Trophoblast cell (in vitro differentiated cells and primary cell): ENCODE results near the gene PYROXD2.

ENCODE experiments used
- DNase-seq, 2 donors: peaks; one replicate each; pipeline ENCODE4 v3.0.0-alpha.2; 2016
- H2AFZ ChIP-seq: 2 replicates; pipeline ENCODE4 v1.6.1; 2013; ENCODE audit warnings: low read length, moderate library complexity, mild to moderate bottlenecking; ENCODE audit not compliant: insufficient read depth, poor library complexity
- H2AK5ac ChIP-seq: 2 replicates; pipeline ENCODE4 v1.6.1; 2013; ENCODE audit warnings: mild to moderate bottlenecking, low read length
- H2BK120ac ChIP-seq: 2 replicates; pipeline ENCODE4 v1.6.1; 2013; ENCODE audit warnings: low read length, mild to moderate bottlenecking, moderate library complexity; ENCODE audit not compliant: insufficient read depth, poor library complexity
- H2BK12ac ChIP-seq: 2 replicates; pipeline ENCODE4 v1.6.1; 2013; ENCODE audit warnings: mild to moderate bottlenecking, low read length, moderate library complexity
- H2BK5ac ChIP-seq: 2 replicates; pipeline ENCODE4 v1.6.1; 2013; ENCODE audit warnings: low read length, low read depth, moderate library complexity, mild to moderate bottlenecking; ENCODE audit not compliant: poor library complexity
- H3K14ac ChIP-seq: 2 replicates; pipeline ENCODE4 v1.6.1; 2013; ENCODE audit warnings: mild to moderate bottlenecking, low read length
- H3K18ac ChIP-seq: 2 replicates; pipeline ENCODE4 v1.6.1; 2013; ENCODE audit warnings: mild to moderate bottlenecking, low read length
- H3K23ac ChIP-seq: 2 replicates; pipeline ENCODE4 v1.6.1; 2013; ENCODE audit warnings: low read length
- H3K27ac ChIP-seq: 2 replicates; pipeline ENCODE4 v1.5.1; 2013; ENCODE audit warnings: low read depth, mild to moderate bottlenecking, inconsistent platforms, low read length, moderate library complexity
- H3K27me3 ChIP-seq: 2 replicates; pipeline ENCODE4 v1.6.1; 2013; ENCODE audit warnings: inconsistent platforms, mild to moderate bottlenecking, low read length, moderate library complexity; ENCODE audit not compliant: insufficient read depth
- H3K36me3 ChIP-seq, 2 experiments: 1 replicate in 1 of 2; 2 replicates in 1 of 2; pipeline ENCODE4 v1.6.1; 2013; ENCODE audit warnings: low read length in 2 of 2, mild to moderate bottlenecking in 2 of 2, moderate library complexity in 1 of 2; ENCODE audit not compliant: insufficient read depth in 2 of 2, control insufficient read depth in 1 of 2
- H3K4ac ChIP-seq: 2 replicates; pipeline ENCODE4 v1.6.1; 2013; ENCODE audit warnings: low read depth, mild to moderate bottlenecking, low read length, moderate library complexity
- H3K4me1 ChIP-seq, 2 experiments: 1 replicate in 1 of 2; 2 replicates in 1 of 2; pipeline ENCODE4 v1.6.1; 2013; ENCODE audit warnings: low read length in 2 of 2, mild to moderate bottlenecking in 2 of 2, moderate library complexity in 1 of 2; ENCODE audit not compliant: insufficient read depth in 2 of 2, control insufficient read depth in 1 of 2
- H3K4me2 ChIP-seq: 2 replicates; pipeline ENCODE4 v1.6.1; 2013; ENCODE audit warnings: inconsistent platforms, mild to moderate bottlenecking, low read length, moderate library complexity
- H3K4me3 ChIP-seq: 2 replicates; pipeline ENCODE4 v1.5.1; 2013; ENCODE audit warnings: mild to moderate bottlenecking, low read depth, low read length, inconsistent platforms
- H3K79me1 ChIP-seq: one replicate; pipeline ENCODE4 v1.6.1; 2013; ENCODE audit warnings: low read length
- H3K79me2 ChIP-seq: 2 replicates; pipeline ENCODE4 v1.6.1; 2013; ENCODE audit warnings: low read length, mild to moderate bottlenecking; ENCODE audit not compliant: control insufficient read depth, insufficient read depth, poor library complexity
- H3K9ac ChIP-seq: 2 replicates; pipeline ENCODE4 v1.6.1; 2013; ENCODE audit warnings: mild to moderate bottlenecking, low read length
- H3K9me3 ChIP-seq: 2 replicates; pipeline ENCODE4 v1.6.1; 2013; ENCODE audit warnings: low read depth, mild to moderate bottlenecking, control low read depth, inconsistent platforms, low read length; ENCODE audit not compliant: insufficient read depth
- H4K12ac ChIP-seq: 2 replicates; pipeline ENCODE4 v1.6.1; 2013; ENCODE audit warnings: low read depth, mild to moderate bottlenecking, low read length, moderate library complexity
- H4K8ac ChIP-seq: 2 replicates; pipeline ENCODE4 v1.6.1; 2013; ENCODE audit warnings: low read depth, mild to moderate bottlenecking, low read length, moderate library complexity
- H4K91ac ChIP-seq: one replicate; pipeline ENCODE4 v1.6.1; 2013; ENCODE audit warnings: low read depth, mild to moderate bottlenecking, low read length, moderate library complexity
- WGBS: extraction: QIAGEN DNeasy Blood & Tissue Kit; methylation state at CpG from one replicate; pipeline ENCODE4 v1.1.7; 2013; ENCODE audit warnings: missing lambda C conversion rate; ENCODE audit not compliant: insufficient read length, insufficient coverage; ENCODE audit errors: extremely low coverage; 5-methylcytosine and 5-hydroxymethylcytosine counted together

PYROXD2 gene

DNA sequence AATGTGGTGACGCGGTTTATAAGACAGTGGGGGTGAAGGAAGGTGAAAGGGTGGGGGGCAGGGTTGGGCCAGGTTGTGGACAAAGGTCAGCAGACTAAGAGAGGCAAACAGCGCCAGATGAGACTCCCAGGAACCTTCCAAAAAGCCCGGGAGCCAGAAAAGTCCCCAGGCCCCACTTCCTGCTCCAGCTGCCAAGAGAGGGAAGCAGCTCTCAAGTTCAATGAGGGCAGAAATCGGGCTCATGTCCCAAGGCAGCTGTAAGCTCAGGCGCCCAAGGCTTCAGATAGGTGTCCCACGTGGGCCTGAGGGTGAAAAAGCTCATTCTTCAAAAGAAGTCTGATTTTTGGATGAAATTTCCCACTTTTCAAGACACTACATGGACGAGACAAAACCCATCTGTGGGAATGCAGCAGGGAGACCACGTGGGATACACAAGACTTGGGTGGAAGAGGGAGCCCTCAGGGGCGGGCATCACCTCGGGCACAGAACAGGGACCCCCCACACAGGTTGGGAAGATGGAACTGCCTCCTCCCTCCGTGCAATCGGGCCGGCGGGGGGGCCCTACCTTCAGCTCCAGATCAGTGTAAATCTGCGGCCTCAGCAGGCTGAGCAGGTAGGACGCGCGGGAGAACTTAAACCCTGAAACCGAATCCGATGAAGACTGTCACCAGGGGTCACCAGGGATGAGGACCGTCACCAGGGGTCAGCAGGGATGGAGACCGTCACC is 7.8 kb downstream of the PYROXD2 start:
- Histone ChIP-seq H3K4ac (no peak overlapping the region), H2BK12ac (no peak overlapping the region), H3K9ac (no peak overlapping the region), H3K79me1 (no peaks in the 10 kb centered on the region), H4K8ac (no peak overlapping the region), H3K27me3 (no peaks in the 10 kb centered on the region), H3K79me2 (no peaks in the 10 kb centered on the region), H2BK120ac (no peak overlapping the region), H3K4me3 (no peak overlapping the region), H2AFZ (no peak overlapping the region), H3K18ac (no peak overlapping the region), H4K12ac (no peak overlapping the region), H2AK5ac (no peak overlapping the region), H3K4me2 (no peak overlapping the region), H3K36me3 (no peaks in the 10 kb centered on the region), H4K91ac (no peak overlapping the region), H3K9me3 (no peaks in the 10 kb centered on the region), H3K4me1 (no peaks in the 10 kb centered on the region), H3K14ac (no peak overlapping the region), H3K23ac (no peak overlapping the region), H2BK5ac (no peak overlapping the region), H3K27ac (no peak overlapping the region)
- no peak for DNase-seq
- no CpG with 5 or more reads among the region's 23 CpGs for WGBS

DNA sequence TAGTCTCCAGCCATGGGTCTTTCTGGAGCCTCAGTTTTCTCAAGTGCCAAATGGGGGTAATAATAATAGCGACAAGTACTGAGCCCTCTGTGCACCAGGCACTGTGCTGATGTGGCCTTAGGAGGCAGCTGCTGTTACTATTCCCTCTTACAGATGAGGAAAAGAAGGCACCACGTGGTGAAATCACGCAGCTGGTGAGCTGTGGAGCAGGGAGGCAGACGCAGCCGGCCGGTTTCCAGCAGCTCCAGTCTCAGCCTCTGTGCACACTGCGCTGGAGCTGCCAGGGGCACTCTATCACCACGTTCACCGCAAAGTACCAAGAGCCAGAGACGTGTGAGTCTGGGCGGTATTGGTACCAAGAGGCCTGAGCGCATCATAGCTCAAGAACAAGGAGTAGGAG is 9.6 kb downstream of the PYROXD2 start:
- Histone ChIP-seq H3K4me3 (no peak overlapping the region), H3K36me3 (no peaks in the 10 kb centered on the region), H3K9me3 (peaks cover under 1% of the 10 kb centered on the region)

DNA sequence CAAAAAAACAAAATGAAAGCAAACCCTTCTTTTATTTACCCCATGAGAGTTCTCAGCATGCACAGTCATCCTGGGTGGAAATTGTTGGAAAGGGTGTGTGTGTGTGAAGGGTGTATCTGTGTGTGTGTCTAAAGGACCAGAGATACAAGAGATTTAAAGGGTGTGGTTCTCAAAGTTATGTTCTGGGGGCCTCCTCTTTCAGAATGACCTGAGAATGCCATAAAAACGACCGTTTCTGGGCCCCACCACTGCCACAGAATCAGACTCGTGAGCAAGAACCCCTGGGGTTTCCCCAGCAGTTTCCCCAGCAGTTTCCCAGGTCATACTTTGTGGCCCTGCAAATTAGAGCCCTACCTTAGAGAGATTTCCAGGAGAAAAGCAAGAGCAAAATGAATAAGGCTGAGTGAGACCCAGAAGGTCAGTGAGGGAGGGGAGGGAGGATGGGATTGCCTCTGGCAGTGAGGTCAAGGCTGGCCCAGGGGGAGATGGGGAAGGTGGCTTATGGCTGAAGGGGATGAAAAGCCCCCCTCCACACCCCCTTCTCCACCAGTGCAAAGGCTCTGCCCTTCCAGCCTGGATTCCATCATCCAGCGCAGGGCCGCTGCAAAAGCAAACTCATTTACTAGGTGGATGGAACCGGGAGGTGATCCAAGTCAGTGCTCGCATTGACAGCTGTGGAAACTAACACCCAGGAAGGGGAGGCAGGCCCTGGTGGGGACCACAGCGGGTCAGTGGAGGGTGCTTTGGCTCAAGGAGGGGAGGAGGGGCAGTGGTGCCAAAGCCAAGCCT is 10.2 kb downstream of the PYROXD2 start:
- no peak overlapping the region for H3K14ac ChIP-seq
- H3K27ac ChIP-seq = no peak overlapping the region
- H3K79me1 ChIP-seq = no peaks in the 10 kb centered on the region
- no peak overlapping the region for H4K91ac ChIP-seq
- no peak overlapping the region for H2AFZ ChIP-seq
- DNase-seq = no peak
- H2BK5ac ChIP-seq = no peak overlapping the region
- no peak overlapping the region for H3K23ac ChIP-seq
- H3K18ac ChIP-seq = no peak overlapping the region
- H2AK5ac ChIP-seq = no peak overlapping the region
- H3K36me3 ChIP-seq = no peaks in the 10 kb centered on the region
- H3K4me1 ChIP-seq = no peaks in the 10 kb centered on the region
- no CpG with 5 or more reads among the region's 8 CpGs for WGBS
- H3K9me3 ChIP-seq = peaks cover 2% of the 10 kb centered on the region
- no peak overlapping the region for H4K8ac ChIP-seq
- no peak overlapping the region for H4K12ac ChIP-seq
- no peak overlapping the region for H2BK120ac ChIP-seq
- no peak overlapping the region for H3K9ac ChIP-seq
- no peaks in the 10 kb centered on the region for H3K79me2 ChIP-seq
- H3K4ac ChIP-seq = no peak overlapping the region
- H3K4me3 ChIP-seq = no peak overlapping the region
- H3K27me3 ChIP-seq = no peaks in the 10 kb centered on the region
- no peak overlapping the region for H2BK12ac ChIP-seq
- no peak overlapping the region for H3K4me2 ChIP-seq

More for the DNA sequence above, 9.6 kb downstream of the PYROXD2 start:
- H3K4me1 ChIP-seq = no peaks in the 10 kb centered on the region
- no peak overlapping the region for H3K18ac ChIP-seq
- H2AFZ ChIP-seq = no peak overlapping the region
- no peak overlapping the region for H2BK120ac ChIP-seq
- H4K8ac ChIP-seq = no peak overlapping the region
- no peaks in the 10 kb centered on the region for H3K27me3 ChIP-seq
- no peak overlapping the region for H3K14ac ChIP-seq
- no peak overlapping the region for H2BK12ac ChIP-seq
- no peak overlapping the region for H3K4me2 ChIP-seq
- H2AK5ac ChIP-seq = no peak overlapping the region
- H3K23ac ChIP-seq = no peak overlapping the region
- DNase-seq = no peak
- no peaks in the 10 kb centered on the region for H3K79me2 ChIP-seq
- no peak overlapping the region for H4K91ac ChIP-seq
- H4K12ac ChIP-seq = no peak overlapping the region
- no CpG with 5 or more reads among the region's 12 CpGs for WGBS
- no peak overlapping the region for H2BK5ac ChIP-seq
- H3K27ac ChIP-seq = no peak overlapping the region
- H3K79me1 ChIP-seq = no peaks in the 10 kb centered on the region
- H3K4ac ChIP-seq = no peak overlapping the region
- H3K9ac ChIP-seq = no peak overlapping the region

DNA sequence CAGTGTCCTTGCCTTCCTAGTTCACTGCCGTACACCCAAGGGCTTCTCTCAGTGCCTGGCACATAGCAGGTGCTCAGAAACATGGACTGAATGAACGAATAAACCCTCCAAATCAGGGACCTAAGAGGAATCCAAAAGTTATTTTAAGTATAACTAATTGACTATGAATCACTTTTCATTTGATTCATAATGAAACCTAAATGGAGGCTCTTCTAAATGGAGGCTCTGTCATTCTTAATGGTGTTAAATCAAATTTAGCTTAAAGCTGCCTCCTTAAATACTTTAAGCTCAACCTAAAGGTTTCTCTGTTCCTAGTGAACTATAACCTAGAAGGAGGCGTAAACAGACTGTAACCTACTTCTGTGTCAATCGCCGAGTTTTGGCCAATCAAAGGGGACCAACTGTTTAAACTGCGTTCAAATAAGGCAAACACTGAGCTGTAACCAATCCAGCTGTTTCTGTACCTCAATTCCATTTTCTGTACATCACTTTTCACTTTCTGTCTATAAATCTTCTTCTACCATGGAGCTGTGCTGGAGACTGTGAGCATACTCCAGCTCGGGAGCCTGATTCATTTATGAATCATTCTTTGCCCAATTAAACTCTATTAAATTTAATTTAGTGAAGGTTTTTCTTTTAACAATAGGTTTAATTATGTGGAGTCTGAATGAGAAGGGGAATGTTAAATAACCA is 11.0 kb downstream of the PYROXD2 start:
- H3K36me3 ChIP-seq = no peaks in the 10 kb centered on the region

More for the DNA sequence above, 11.0 kb downstream of the PYROXD2 start:
- no peaks in the 10 kb centered on the region for H3K27me3 ChIP-seq
- no peak overlapping the region for H3K4me3 ChIP-seq
- no peak for DNase-seq
- H3K79me1 ChIP-seq = no peaks in the 10 kb centered on the region
- no peak overlapping the region for H3K18ac ChIP-seq
- no peak overlapping the region for H2BK5ac ChIP-seq
- no peak overlapping the region for H4K91ac ChIP-seq
- H3K4ac ChIP-seq = no peak overlapping the region
- no peak overlapping the region for H3K23ac ChIP-seq
- H2AK5ac ChIP-seq = no peak overlapping the region
- H2BK120ac ChIP-seq = no peak overlapping the region
- H3K79me2 ChIP-seq = no peaks in the 10 kb centered on the region
- no peak overlapping the region for H3K4me2 ChIP-seq
- no peak overlapping the region for H2BK12ac ChIP-seq
- no peak overlapping the region for H2AFZ ChIP-seq
- no peak overlapping the region for H3K27ac ChIP-seq
- H3K9me3 ChIP-seq = peaks cover 2% of the 10 kb centered on the region
- no CpG with 5 or more reads among the region's 7 CpGs for WGBS
- H4K12ac ChIP-seq = no peak overlapping the region
- H3K4me1 ChIP-seq = no peaks in the 10 kb centered on the region
- no peak overlapping the region for H3K9ac ChIP-seq
- H4K8ac ChIP-seq = no peak overlapping the region
- H3K14ac ChIP-seq = no peak overlapping the region
